HCEC 1CT (cell line): Measurements from ENCODE around the gene HACD1.
A peak's percentile ranks its signal among the peaks of the same experiment; 100 is the strongest.
"Not testable (repeated sequence)": the region's sequence is repeated elsewhere in the genome, so short reads cannot be mapped to it uniquely, and the experiment has no call there.

ENCODE experiments used
- DNase-seq: peaks from one replicate; pipeline ENCODE4 v3.0.0-alpha.2; 2017

Gene HACD1

DNA sequence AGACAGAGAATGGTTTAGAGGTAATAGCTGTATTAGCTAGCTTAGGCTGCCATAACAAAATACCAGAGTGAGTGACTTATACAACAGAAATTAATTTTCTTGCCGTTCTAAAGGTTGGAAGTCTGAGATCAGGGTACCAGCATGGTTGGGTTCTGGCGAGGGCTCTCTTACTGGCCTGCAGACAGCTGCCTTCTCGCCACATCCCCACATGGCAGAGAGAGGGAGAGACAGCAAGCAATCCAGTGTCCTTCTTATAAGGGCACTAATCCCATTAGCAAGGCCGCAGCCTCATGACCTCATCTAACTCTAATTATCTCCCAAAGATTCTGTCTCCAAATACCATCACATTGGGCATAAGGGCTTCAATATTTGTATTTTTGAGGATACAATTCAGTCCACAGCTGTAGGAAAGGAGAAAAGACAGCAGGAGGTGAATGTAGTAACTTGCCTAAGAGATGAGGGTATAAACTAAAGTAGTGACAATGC, 23.2 kb upstream of the HACD1 start:
- no peak for DNase-seq

DNA sequence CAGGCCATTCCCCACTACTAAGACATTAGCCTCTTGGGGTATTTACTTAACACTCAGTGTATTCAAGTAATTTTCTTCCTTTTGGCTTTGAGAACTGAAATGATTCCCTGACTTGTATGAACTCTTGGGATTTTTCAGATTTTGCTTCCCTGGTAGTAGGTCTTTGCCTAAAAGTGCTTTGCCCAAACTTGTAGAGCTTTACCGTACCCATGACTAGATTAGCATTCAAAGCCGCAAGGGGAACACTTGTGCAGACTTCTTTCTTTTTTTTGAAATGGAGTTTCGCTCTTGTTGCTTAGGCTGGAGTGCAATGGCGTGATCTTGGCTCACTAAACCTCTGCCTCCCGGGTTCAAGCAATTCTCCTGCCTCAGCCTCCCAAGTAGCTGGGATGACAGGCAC, 20.7 kb upstream of the HACD1 start:
- no peak for DNase-seq

DNA sequence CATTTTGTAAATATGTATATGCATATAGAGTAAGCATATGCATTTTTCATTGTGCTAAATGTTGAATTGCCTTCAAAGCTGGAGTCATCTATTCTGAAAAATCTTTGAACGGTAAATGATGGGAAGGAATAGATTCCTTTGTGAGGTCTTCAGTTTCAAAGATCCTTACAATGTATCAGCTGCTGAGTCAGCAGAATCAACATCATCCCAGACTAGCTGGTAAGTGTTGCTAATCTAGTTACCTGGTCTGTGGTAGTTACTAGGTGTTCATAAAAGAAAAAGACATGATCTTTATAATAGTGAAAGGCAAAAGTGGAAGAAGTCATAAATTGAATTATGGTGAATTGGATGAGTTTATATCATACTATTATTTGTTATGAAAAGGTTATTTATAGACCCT, 16.2 kb upstream of the HACD1 start:
- DNase-seq: no peak

DNA sequence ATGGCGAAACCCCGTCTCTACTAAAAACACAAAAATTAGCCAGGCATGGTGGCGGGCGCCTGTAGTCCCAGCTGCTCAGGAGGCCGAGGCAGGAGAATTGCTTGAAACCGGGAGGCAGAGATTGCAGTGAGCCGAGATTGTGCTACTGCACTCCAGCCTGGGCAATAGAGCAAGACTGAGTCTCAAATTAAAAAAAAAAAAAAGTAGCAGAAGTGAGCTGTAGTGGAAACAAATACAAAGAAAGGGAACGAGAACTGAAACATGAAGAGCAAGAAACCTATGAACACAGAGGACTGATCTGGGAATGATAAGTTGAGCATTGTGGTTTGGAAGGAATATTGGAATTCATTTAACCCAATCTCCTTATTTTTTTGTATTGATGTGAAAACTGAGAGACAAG, 15.4 kb upstream of the HACD1 start:
- not testable (repeated sequence) for DNase-seq

DNA sequence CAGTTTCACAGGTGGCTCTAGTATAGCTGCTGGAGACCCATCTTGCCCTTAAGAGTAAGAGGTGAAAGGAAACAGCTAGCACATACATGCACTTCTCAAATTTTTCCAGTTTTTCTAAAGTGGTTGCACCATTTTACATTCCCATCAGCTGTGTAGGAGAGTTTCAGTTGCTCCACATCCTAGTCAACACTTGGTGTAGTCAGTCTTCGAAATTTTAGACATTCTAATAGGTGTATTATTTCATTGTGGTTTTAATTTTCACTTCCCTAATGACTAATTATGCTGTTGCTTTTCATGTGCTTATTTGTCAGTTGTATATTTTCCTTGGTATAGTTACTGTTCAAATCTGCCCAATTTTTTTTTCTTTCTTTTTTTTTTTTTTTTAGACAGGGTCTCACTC, 9.5 kb upstream of the HACD1 start:
- DNase-seq: no peak

DNA sequence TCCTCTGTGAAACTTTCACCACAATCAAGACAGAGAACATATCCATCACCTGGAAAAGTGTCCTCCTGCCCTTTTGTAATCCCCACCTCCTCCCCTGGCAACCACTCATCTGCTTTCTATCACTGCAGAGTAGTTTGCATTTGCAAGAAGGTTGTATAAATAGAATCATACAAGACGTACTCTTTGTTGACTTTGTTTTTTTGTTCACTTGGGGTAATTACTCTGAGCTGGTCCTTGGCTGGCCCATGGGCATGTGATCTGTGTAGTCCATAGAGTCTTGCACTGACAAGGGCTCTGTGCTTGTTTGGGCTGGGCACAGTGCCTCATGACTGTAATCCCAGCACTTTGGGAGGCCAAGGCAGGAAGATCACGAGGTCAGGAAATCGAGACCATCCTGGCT, 7.8 kb upstream of the HACD1 start:
- DNase-seq: no peak

DNA sequence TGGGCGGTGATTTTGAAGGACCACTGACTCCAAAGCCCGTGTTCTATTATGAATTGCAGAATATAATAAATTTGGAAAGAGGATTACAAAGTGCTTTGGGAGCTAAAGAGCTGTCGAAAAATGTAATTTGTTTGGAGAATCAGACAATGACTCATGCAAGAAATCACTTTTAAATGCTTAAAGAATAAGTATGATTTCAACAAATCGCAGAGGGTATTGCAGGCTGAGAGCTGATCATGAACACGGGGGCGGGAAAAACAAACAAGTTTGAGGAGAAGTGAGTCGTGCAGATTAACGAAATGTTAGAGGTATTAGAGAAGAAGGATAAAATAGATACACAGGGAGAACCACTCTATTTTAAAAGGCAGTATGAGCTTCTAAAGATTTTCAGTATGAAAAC, 4.9 kb upstream of the HACD1 start:
- peak; percentile 25 for DNase-seq

DNA sequence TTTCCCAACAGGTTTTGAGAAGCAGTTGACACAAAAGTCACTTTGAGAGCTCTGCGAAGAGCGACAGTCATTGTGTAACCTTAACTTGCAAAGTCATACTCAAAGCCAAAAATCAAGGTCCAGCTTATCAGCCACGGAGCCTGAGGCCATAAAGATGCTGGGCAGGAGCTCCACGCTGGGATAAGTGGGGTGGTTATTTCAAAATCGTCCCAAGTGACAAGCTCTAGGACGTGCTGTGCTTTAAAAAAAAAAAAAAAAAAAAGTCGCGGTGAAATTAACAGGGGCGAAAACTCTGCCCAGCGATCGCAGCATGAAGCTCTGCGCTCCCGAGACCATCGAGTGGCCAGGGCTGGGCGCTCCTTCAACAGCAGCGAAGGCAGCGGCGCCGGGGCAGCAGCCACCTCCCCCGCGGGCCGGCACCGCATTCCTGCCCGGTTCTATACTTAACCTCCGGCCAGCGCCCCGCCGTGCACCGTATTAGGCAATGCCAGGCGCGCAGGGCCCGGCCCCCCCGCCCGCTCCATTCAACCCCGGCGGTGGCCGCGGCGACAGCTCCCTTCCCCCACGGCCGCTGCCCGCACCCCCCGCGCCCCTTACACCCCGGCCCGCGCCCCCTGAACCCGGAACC, 657 bp downstream of the HACD1 start:
- DNase-seq: peak; percentile 78

DNA sequence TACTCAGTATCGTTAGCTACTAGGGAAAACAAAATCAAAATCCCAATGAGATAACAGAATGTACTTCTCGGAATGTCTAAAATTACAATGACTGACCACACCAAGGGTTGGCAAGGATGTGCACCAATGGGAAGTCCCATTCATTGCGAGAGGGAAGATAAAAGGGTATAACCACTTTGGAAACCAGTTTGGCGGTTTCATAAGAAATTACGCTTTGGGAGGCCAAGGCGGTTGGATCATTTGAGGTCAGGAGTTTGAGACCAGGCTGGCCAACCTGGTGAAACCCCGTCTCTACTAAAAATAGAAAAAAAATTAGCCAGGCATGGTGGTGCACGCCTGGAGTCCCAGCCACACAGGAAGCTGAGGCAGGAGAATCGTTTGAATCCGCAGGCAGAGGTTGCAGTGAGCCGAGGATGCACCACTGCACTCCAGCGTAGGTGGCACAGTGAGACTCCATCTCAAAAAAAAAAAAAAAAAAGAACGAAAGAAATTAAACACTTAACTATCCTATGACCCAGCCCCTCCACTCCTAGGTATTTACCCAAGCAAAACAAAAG, 7.6 kb downstream of the HACD1 start:
- no peak for DNase-seq

DNA sequence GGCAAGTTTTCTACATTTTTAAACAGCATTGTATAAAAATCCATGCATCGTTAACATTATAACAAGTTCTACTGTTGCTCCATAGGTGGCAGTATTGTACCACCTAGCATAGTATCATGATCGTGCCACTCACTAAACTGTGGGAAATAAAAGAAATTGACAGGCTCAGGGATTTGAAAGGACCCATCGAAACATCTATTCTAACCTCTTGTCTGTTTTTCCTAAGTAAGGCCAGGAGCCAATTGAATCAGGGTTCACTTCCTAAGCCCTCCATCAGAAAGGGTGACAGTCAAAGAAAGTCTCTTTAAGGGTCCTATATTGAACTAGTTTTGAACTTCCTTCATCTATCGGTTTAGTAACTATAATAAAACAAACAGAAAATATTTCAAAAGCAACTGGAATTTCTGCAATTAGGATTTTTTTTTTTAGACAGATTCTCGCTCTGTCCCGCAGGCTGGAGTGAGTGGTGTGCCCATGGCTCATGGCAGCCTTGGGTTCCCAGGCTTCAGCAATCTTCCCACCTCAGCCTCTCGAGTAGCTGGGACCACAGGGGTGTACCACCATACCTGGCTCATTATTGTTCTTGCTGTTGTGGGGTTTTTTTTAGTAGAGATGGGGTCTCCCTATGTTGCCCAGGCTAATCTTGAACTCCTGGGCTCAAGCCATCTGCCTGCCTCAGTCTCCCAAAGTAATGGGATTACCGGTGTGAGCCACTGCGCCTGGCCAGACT, 9.4 kb downstream of the HACD1 start:
- peak; percentile 65 for DNase-seq

DNA sequence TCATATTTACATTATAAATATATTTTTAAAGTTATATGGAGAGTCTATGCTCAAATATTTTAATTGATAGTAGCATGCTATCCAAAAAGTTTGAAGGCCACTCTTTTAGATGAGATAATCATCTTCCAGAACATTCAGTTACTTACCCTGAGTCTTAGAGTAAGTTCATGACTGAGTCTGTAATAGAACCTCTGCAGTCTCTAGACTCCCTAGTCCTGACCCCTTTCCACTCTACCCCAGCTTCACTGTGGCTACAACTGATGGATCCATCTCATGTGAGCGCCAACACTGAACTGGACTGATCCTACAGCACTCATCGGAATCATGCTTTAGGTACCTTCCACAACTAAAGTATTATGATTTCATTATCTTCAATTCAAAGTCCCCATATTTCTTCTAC, 10.1 kb downstream of the HACD1 start:
- no peak for DNase-seq

DNA sequence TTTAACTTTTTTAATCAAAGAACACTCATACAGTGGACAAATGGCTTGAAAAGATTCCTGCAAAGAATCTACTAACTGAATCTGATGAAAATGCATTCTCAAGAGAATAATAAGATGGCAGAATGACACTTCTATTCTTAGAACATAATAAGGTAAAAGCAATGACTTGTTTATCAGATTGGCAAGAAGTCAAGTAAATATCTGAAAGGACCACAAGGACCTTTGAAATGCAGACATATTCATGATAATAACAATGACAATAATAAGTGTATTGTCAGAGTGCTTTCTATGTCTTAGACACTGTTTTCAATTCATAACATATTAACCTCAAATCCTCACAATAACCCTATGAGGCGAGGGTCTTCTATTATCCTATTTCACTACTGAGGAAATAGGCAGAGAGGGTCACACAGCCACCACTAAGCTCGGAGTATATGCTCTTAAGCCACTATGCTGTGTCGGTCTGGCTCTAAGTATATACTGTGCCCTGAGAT, 10.6 kb downstream of the HACD1 start:
- DNase-seq: no peak

DNA sequence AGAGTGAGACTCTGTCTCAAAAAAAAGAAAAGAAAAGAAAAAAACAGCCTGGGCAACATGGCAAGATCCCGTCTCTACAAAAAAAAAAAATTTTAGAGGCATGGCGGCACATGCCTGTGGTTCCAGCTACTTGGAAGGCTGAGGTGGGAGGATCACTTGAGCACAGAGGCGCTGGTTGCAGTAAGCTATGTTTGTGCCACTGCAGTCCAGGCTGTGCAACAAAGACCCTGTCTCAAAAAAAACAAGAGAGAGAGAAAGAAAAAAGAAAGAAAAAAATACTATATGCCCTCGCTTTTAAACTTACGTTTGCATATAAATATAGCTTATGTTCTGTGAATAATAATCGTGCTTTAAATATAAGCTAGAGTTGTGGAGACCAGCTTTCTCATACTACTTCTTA, 11.2 kb downstream of the HACD1 start:
- no peak for DNase-seq

DNA sequence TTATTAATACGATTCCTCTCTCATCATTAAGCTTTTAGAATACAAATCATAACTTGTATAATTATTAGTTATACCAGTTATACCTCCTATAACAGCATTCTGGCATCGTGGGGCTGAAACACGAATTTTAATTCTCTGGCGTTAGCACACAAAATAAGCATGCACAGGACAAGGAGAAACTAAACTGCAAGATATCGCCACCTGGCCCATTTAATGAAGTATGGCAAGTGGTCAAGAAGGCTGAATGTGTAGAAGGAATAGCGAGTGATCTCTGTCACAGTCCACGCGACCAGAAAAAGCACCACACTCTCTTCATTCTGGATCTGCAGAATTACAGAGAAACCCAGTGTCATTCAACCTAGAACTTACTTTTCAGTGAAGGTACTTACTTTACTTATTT, 18.1 kb downstream of the HACD1 start:
- DNase-seq: peak; percentile 45

DNA sequence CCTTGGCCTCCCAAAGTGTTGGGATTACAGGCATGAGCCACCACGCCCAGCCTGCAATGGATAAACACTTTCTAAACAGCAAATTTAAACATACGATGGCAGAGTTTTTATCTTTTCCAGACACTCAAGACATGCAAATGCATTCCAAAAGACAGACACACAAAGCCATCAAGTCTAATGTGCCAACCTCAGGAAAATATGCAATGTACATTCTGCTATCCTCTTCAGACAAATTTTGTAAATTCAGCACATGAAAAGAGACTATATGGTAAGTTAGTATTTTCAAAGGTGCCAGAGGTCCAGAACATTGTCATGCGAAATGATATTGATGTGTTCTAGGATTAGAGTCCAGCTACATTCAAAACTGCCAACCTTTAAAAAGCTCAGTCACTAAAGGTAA, 19.8 kb downstream of the HACD1 start:
- no peak for DNase-seq

DNA sequence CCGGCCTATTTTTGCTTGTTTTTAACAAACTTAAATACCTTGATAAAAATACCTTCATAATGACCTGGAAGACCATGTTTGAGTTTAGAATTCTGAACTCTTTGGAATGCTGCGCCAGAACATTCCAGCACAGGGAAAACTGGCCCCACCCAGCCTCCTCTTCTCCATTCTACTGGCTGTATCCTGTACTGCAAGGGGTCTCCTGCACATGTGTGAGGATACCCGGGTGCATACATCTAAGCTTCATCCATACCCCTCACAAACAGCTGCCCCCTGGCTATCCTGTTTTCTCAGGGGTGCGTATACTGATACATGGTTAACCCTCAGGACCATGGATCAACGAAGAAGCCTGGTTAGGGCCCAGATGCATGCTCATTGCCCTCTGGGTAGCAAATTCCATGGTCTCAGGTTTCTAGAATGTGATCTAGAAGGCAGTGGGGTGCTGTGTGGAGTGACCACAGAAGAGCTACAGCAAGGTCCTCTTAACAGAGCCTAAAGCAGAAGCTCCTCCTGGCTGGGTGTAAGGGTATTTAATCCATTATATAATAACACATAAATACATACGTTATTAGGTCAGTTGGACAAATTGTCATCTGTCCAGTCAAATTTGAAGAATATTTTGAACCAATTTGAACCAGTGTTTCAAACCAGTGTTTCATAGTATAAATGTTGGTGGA, 26.1 kb downstream of the HACD1 start:
- no peak for DNase-seq

DNA sequence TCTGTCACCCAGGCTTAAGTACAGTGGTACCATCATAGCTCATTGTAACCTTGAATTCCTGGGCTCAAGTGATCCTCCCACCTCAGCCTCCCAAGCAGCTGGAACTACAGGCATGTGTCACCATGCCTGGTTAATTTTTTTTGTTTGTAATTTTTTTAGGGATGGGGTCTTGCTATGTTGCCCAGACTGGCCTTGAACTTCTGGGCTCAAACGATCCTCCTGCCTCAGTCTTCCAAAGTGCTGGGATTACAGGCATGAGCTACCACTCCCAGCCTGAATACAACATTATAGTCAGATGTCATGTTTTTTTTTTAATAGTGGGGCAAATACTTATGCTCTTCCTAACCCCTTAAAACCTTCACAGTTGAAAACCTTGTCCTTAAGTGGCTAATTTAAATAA, 27.9 kb downstream of the HACD1 start:
- DNase-seq: not testable (repeated sequence)

DNA sequence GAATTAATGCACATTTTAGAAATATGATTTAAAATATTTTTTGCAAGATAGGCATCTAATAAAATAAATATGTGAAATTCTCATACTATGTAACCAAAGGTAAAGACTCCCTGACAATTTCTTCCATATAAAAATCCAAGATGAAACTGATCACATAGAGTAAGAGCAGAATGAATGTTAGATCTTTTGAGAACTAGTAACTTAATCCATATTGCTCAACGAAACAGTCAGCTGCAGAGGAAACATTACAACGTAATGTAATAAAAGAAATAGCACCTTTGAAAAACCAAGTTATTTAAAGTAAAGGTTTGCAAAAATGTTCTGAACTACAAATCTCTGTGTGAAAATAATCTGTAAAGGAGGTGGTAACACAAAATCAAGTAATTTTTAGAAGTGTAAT, 28.8 kb downstream of the HACD1 start:
- no peak for DNase-seq

DNA sequence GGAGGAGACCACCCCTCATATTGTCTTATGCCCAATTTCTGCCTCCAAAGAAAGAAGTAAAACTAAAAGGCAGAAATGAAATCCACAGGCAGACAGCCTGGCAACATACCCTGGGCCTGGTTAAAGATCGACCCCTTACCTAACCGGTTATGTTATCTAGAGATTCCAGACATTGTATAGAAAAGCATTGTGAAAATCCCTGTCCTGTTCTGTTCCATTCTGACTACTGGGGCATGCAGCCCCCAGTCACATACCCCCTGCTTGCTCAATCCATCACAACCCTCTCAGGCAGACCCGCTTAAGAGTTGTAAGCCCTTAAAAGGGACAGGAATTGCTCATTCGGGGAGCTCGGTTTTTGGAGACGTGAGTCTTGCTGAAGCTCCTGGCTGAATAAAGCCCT, 29.9 kb downstream of the HACD1 start:
- DNase-seq: not testable (repeated sequence)

DNA sequence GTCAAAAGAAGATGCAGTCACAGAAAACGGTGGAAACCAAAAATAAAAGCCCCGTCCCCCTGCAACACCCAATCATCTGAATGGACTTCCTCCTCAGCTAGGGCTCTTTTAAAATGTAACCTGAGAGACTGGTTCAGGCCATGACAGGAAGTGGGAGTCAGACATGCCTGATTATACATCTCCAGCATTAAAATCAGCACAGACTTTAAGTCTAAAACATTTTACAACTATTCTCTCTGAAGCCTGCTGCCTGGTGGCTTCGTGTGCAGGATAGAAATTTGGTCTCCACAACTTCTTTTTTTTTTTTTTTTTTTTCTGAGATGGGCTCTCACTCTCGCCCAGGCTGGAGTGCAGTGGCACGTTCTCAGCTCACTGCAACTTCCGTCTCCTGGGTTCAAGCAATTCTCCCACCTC, 30.3 kb downstream of the HACD1 start:
- DNase-seq: peak; percentile 34

DNA sequence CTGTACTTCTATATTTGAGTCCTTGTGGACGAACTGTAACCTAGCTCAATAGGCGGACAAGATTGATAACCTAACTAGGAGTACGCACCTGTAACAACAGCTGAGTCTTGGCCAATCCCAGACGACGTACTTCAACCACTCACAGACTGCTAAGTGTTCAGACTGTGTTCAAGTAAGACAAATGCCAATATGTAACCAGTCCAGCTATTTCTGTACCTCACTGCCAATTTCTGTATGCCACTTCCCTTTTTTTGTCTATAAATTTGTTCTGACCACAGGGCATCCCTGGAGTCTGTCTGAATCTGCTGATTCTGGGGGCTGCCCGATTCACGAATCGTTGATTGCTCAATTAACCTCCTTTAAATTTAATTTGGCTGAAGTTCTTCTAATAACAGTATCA, 32.2 kb downstream of the HACD1 start:
- no peak for DNase-seq

DNA sequence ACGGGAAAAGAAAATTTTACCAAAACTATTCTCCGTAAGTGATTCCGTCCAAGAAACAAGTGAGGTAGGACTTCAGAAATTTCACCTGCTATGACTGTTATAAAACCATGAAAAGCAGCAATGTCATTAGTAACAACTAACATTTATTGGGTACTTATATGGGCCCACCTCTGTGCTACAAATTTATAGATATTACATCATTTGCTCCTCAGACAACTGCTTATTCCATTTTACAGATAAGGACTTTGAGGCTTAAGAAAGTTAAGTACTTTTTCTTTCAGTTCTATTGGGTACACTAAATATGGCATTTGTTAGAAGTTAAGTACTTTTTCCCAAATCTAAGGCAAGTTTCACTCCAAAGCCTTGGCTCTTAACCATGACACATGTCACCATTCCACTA, 36.3 kb downstream of the HACD1 start:
- no peak for DNase-seq

DNA sequence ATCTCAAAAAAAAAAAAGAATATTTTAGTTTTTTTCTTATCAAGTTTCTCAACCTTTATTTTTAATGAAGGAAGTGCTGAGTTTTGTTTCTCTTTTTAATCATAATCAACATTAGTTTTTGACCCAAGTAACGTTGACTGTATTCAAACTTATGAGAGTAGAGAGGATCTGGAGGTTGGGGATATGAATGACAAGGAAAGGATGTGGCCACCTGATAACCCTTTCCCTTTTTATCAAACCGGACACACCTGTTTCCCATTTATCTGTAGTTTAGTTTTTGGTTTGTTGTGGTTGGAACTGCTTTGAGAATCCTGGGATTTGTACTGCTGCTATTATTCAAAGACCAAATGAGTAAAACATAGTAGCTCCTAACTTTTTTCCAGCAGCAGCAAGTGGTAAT, 38.6 kb downstream of the HACD1 start:
- no peak for DNase-seq

DNA sequence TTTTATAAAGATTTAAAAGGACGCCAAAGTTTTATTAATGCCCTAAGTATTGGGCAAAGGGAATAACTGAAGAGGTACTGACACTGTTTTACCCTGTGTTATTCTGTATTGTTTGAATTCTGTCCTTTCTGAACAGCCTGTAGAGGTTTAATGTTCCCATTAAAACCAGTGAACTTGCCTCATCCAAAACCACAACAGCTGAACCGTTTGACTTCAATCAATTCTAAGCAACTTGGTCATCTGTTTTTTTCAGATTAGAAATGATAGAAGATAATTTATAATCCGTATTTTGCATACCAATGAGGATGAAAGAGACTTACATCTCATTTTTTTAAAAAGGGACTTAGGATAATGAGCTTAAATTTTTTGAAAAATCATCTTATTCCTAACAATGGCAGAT, 40.4 kb downstream of the HACD1 start:
- DNase-seq: no peak
